Astrocyte (in vitro differentiated cells and primary cell): ENCODE data around the gene HYOU1. TPM values are rescaled to one million over a fixed set of nuclear protein-coding genes. Genes with fewer than 3 reads are reported as not detected.
A peak's percentile ranks its signal among the peaks of the same experiment; 100 is the strongest.

Experiments
- DNase-seq: peaks from one replicate; pipeline ENCODE4 v3.0.0-alpha.2; 2010; ENCODE audit warnings: low read depth
- FAIRE-seq: peaks from 2 replicates; lab custom pipeline; 2011; peaks lifted over from hg19 to GRCh38; lab: Jason Lieb, UNC
- H2AFZ ChIP-seq: 2 replicates; pipeline ENCODE4 v1.6.0; 2012; ENCODE audit warnings: low read depth, low read length, inconsistent platforms
- H3K27ac ChIP-seq: 2 replicates; pipeline ENCODE4 v1.5.1; 2011; ENCODE audit warnings: low read depth, low read length, inconsistent platforms
- H3K27me3 ChIP-seq: 2 replicates; pipeline ENCODE4 v1.6.0; 2011; ENCODE audit warnings: low read length, inconsistent platforms; ENCODE audit not compliant: insufficient read depth
- H3K36me3 ChIP-seq: 2 replicates; pipeline ENCODE4 v1.5.1; 2011; ENCODE audit warnings: low read length, inconsistent platforms; ENCODE audit not compliant: insufficient read depth
- H3K4me1 ChIP-seq: 2 replicates; pipeline ENCODE4 v1.5.1; 2011; ENCODE audit warnings: low read length, inconsistent platforms; ENCODE audit not compliant: insufficient read depth
- H3K4me2 ChIP-seq: 2 replicates; pipeline ENCODE4 v1.6.0; 2012; ENCODE audit warnings: low read length, inconsistent platforms
- H3K4me3 ChIP-seq: 2 replicates; pipeline ENCODE4 v1.5.1; 2011; ENCODE audit warnings: low read depth, mild to moderate bottlenecking, low read length, inconsistent platforms; ENCODE audit not compliant: insufficient read depth
- H3K79me2 ChIP-seq: 2 replicates; pipeline ENCODE4 v1.6.0; 2012; ENCODE audit warnings: mild to moderate bottlenecking, low read length, inconsistent platforms; ENCODE audit not compliant: insufficient read depth
- H3K9ac ChIP-seq: 2 replicates; pipeline ENCODE4 v1.6.0; 2012; ENCODE audit warnings: mild to moderate bottlenecking, low read length, inconsistent platforms
- H3K9me3 ChIP-seq: 2 replicates; pipeline ENCODE4 v1.5.1; 2012; ENCODE audit warnings: low read depth, mild to moderate bottlenecking, low read length, inconsistent platforms; ENCODE audit not compliant: insufficient read depth
- H4K20me1 ChIP-seq: 2 replicates; pipeline ENCODE4 v1.6.0; 2012; ENCODE audit warnings: low read length, inconsistent platforms; ENCODE audit not compliant: insufficient read depth
- H3K27ac Mint-ChIP-seq: one replicate; pipeline ENCODE4 v1.8.0; 2021; ENCODE audit warnings: mild to moderate bottlenecking, mixed read lengths; ENCODE audit not compliant: unreplicated experiment
- H3K27me3 Mint-ChIP-seq: one replicate; pipeline ENCODE4 v1.8.0; 2021; ENCODE audit warnings: low read depth, mixed read lengths; ENCODE audit not compliant: unreplicated experiment
- H3K36me3 Mint-ChIP-seq: one replicate; pipeline ENCODE4 v1.8.0; 2021; ENCODE audit warnings: low read depth, mixed read lengths; ENCODE audit not compliant: unreplicated experiment
- H3K4me1 Mint-ChIP-seq: one replicate; pipeline ENCODE4 v1.8.0; 2021; ENCODE audit warnings: low read depth, mixed read lengths; ENCODE audit not compliant: unreplicated experiment
- H3K4me3 Mint-ChIP-seq: one replicate; pipeline ENCODE4 v1.8.0; 2021; ENCODE audit warnings: mild to moderate bottlenecking, moderate library complexity, mixed read lengths; ENCODE audit not compliant: unreplicated experiment
- H3K9me3 Mint-ChIP-seq: one replicate; pipeline ENCODE4 v1.8.0; 2021; ENCODE audit warnings: mild to moderate bottlenecking, mixed read lengths; ENCODE audit not compliant: unreplicated experiment
- EZH2 ChIP-seq: IDR thresholded peaks from 2 replicates; pipeline ENCODE4 v1.6.1; 2012; ENCODE audit warnings: mild to moderate bottlenecking, low read length, inconsistent platforms; ENCODE audit not compliant: insufficient read depth
- total RNA-seq: library from RNA; stranded (reverse); gene quantifications from 2 replicates; pipeline ENCODE4 v1.2.1, GENCODE V29; 2021
- TF ChIP-seq, protein P1 (sequence below): IDR thresholded peaks from 2 replicates; pipeline ENCODE4 v1.5.1; 2011; ENCODE audit warnings: low read depth, mild to moderate bottlenecking, inconsistent platforms, low read length, moderate library complexity; ENCODE audit not compliant: insufficient read depth

HYOU1 gene
- total RNA-seq, 1 donor from 2014 or later, result 282 TPM

GRCh38 chr11:119093942-119094815, 37.2 kb upstream of the HYOU1 start:
- peak overlapping the region; percentile 79 for H3K4me3 ChIP-seq
- Mint-ChIP-seq H3K4me1 (peaks cover 10% of the 10 kb centered on the region), H3K36me3 (peaks cover 14% of the 10 kb centered on the region), H3K27me3 (no peaks in the 10 kb centered on the region), H3K4me3 (peak overlapping the region; percentile 92), H3K9me3 (no peaks in the 10 kb centered on the region), H3K27ac (peak overlapping the region; percentile 90)
- H3K4me1 ChIP-seq, result peaks cover 17% of the 10 kb centered on the region
- peaks cover 29% of the 10 kb centered on the region for H4K20me1 ChIP-seq
- peak overlapping the region; percentile 89 for H3K4me2 ChIP-seq
- peak overlapping the region; percentile 75 for H3K27ac ChIP-seq
- H3K36me3 ChIP-seq, result peaks cover 22% of the 10 kb centered on the region
- peaks cover 38% of the 10 kb centered on the region for H3K79me2 ChIP-seq
- H3K9me3 ChIP-seq, result no peaks in the 10 kb centered on the region
- peak; percentile 26 for DNase-seq
- H3K9ac ChIP-seq, result peak overlapping the region; percentile 93
- FAIRE-seq, result no peak
- no peaks in the 10 kb centered on the region for H3K27me3 ChIP-seq
- H2AFZ ChIP-seq, result peak overlapping the region; percentile 5
- TF ChIP-seq, protein P1, sequence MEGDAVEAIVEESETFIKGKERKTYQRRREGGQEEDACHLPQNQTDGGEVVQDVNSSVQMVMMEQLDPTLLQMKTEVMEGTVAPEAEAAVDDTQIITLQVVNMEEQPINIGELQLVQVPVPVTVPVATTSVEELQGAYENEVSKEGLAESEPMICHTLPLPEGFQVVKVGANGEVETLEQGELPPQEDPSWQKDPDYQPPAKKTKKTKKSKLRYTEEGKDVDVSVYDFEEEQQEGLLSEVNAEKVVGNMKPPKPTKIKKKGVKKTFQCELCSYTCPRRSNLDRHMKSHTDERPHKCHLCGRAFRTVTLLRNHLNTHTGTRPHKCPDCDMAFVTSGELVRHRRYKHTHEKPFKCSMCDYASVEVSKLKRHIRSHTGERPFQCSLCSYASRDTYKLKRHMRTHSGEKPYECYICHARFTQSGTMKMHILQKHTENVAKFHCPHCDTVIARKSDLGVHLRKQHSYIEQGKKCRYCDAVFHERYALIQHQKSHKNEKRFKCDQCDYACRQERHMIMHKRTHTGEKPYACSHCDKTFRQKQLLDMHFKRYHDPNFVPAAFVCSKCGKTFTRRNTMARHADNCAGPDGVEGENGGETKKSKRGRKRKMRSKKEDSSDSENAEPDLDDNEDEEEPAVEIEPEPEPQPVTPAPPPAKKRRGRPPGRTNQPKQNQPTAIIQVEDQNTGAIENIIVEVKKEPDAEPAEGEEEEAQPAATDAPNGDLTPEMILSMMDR, result no peak
- no peak for TF ChIP-seq EZH2

DNA sequence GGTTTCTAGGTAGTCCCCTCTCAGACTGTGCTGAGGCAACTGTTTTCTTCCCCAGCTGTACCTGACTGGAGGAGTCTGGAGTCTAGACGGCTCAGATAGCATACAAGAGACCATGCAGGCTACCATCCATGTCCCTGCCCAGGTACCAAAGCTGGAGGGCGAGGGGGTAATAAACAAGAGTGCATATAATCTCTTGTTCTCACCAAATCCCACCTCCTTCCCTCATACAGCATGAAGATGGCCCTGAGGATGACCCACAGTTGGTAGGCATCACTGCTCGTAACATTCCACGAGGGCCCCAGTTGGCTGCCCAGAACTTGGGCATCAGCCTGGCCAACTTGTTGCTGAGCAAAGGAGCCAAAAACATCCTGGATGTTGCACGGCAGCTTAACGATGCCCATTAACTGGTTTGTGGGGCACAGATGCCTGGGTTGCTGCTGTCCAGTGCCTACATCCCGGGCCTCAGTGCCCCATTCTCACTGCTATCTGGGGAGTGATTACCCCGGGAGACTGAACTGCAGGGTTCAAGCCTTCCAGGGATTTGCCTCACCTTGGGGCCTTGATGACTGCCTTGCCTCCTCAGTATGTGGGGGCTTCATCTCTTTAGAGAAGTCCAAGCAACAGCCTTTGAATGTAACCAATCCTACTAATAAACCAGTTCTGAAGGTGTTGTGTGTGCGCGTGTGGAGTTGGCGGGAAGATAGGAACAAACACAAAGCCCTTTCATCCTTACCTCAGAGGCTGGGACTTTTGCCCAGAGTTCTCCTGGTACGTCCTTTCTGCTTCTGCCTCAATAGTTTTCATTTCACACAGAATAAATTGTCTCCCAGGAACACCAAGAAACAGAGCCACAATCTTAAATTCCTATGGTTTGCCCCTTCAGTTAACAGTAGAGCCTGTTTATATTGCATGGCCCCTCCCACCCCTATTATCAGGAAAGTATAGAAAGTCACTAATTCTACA, 36.2 kb upstream of the HYOU1 start:
- Mint-ChIP-seq H3K36me3 (peaks cover 17% of the 10 kb centered on the region), H3K4me1 (peaks cover 10% of the 10 kb centered on the region), H3K4me3 (peak overlapping the region; percentile 84), H3K27ac (peak overlapping the region; percentile 51), H3K27me3 (no peaks in the 10 kb centered on the region), H3K9me3 (no peaks in the 10 kb centered on the region)
- FAIRE-seq, result no peak
- H3K4me2 ChIP-seq, result peak overlapping the region; percentile 89
- no peak overlapping the region for H2AFZ ChIP-seq
- H3K4me1 ChIP-seq, result peaks cover 17% of the 10 kb centered on the region
- peaks cover 29% of the 10 kb centered on the region for H4K20me1 ChIP-seq
- H3K27ac ChIP-seq, result no peak overlapping the region
- H3K27me3 ChIP-seq, result no peaks in the 10 kb centered on the region
- H3K4me3 ChIP-seq, result peak overlapping the region; percentile 79
- H3K9ac ChIP-seq, result peak overlapping the region; percentile 93
- H3K36me3 ChIP-seq, result peaks cover 19% of the 10 kb centered on the region
- H3K9me3 ChIP-seq, result no peaks in the 10 kb centered on the region
- TF ChIP-seq, protein P1, result no peak
- no peak for TF ChIP-seq EZH2
- DNase-seq, result peak; percentile 51
- peaks cover 38% of the 10 kb centered on the region for H3K79me2 ChIP-seq
